Renal pelvis (tissue), 4 donors: ENCODE results near the gene KIAA1217. TPM values are rescaled to one million over a fixed set of nuclear protein-coding genes. Genes with fewer than 3 reads are reported as not detected.
A peak's percentile ranks its signal among the peaks of the same experiment; 100 is the strongest.

ENCODE experiments used
- DNase-seq: peaks from one replicate; pipeline ENCODE4 v3.0.0-alpha.2; 2013
- polyA plus RNA-seq, 3 donors: library from polyadenylated mRNA; unstranded; fragments of 120-200 nt; gene quantifications; one replicate each; pipeline ENCODE4 v1.2.1, GENCODE V29; 2013; ENCODE audit not compliant: insufficient read length in 3 of 3

Gene KIAA1217
- polyA plus RNA-seq, 3 donors: 83.5 to 102 (median 99.4) TPM

DNA sequence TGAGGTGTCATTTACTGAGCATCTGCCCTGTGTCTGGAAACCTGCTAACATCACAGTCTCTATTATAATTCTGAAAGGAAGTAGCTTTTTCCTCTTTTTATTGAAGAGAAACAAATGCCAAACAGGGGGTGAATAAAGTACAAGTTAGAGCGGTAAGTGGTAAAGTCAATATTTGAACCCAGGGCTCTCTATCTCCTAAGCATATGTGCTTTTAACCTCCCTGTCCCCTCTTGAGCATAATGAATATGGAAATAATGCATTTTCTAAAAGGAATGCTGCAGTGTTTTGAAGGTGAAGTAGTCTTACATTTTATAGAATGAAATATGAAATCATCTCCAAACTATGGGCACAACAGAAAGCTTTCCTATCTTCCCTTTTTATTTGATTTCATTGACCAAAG is 196.7 kb downstream of the KIAA1217 start:
- DNase-seq: no peak

DNA sequence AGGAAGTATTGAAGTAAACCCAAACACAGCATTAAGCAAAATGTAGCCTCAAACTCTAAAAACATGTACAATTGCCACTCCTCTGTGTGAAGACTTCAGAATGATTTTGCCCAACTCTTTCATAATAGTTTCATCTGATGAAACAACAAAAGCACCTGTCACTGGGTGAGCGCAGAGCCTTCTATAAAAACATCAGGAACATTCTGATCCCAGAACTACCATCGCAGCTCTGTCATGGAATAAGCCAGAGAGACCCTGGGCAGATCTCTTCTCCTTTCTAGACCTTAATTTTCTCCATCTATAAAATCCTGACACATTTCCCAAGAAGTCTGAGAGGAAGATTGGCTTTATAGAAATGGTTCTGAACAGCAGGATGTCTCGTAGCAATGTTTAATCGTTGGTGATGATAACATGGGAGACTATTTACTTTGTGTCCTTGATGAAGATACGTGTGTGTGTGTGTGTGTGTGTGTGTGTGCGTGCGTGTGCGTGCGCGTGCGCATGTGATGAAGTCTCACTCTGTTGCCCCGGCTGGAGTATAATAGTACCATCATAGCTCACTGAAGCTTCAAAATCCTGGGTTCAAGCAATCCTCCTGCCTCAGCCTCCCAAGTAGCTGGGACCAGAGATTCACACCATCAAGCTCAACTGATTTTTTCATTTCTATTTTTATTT is 198.0 kb downstream of the KIAA1217 start:
- DNase-seq: no peak

DNA sequence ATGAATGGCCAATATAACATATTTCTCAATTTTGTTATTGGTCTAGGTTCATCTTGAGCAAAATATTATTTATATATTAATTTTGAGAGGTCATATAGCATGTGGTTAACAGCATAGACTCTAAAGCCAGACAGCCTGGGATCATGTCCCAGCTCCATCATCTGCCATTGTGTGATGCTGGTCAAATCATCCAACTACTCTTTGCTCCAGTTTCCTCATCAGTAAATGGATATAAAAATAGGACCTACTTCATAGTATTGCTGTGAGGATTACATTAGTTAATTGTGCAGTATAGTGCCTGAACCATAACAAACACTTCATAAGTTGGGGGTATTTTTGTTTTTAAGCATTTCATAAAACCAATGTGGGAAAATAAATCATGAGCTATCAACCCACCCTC is 199.0 kb downstream of the KIAA1217 start:
- DNase-seq: no peak

DNA sequence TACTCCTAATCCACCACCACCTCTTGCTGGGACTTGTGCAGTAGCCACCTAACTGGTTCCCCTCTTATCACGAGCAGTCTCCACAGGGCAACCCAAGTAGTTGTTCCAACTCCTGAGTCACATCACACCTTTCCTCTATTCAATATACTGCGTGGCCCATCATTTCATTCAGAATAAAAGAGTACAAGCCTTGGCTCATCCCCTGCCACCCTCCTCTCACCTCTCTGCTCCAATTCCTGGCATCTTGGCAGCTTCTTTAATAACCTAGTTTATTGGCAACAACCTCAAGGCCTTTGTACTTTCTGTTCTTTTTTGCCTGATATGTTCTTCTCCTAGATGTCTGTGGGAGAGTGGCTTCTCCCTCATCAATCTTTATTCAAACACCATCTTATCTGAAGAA is 199.4 kb downstream of the KIAA1217 start:
- DNase-seq: no peak

DNA sequence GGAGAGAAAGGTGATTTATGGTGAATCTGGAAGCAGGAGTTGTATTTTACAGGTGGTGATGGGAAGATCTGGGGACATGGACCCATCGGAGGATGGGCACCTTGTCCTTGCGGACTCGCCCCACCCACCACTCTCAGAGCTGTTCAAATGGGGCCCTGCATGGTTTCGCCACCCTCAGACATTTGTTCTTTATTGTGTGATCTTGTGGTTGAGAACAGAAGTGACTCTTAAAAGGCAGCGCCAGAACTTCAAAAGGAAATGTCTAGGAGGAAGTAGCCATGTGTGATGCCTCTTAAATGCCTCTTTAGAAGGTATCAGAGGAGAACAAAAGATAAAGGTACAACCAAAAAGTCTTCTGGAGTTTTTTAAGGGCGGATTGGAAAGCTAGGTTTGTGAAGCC is 205.7 kb downstream of the KIAA1217 start:
- DNase-seq: no peak

DNA sequence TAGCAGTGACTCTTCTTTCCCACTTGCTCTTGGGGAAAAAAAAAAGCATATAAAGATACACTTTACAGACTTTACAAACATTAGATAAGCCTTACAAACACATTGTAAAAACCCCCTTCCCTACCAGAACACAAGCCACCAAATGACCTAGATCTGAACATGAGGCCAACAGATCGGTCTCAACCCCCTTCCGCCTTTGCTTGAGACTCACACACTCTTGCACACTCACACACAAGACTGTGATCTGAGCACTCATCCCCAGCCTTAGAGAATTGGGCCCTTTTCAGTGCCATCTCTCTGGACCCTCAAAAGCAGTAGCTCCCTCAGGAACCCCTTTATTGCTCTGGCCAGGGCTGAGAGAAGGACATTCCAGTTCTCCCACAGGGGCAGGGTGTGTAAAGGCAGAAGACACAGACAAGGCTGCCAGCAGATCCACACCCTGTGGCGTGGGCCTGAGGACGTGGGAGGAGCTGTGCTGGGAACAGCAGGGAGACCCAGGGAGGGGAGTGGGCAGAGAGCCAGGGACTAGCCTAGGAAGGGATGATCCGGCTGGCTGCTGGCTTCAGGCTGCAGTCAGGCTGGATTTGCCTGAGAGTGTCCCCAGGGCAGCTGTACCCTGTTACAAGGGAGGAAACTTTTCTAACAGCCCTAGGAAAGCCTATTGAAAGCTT is 206.7 kb downstream of the KIAA1217 start:
- peak; percentile 57 for DNase-seq

DNA sequence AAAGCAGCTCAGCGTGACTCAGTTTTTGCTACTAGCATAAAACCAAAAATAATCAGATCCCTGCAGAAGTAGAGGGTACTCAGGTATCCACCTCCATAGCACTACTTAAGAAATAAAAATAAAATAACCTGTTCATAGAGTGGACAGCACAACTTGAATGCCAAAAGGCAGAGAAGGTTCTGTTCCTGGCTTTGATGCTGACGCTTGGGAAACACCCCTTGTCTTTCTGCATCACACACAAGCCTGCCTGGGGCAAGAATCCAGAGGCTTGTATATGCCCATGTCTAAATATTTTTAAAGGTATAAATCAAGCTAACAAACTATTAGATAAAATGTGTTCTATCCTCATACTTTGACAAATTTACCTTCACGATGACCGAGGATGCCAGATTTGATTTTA is 207.3 kb downstream of the KIAA1217 start:
- DNase-seq: no peak

DNA sequence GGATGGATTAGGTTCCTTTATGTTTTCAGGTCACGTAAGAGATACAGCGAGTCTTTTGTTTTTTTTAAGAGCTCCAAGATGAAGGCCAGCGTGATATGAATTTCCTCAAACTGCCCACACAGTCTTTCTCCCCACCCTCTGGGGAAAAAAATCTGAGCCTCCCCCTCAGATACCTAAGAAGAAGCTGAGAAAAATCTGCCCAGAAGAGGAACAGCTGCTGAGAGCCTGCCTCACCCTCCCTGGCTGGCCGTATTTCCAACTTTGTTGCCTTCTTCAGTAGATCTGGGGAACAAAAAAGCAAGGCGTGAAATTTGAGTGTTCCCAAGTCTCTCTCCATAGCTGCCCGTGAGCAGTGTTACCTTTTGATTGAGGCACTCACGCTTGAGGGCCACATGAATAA is 208.1 kb downstream of the KIAA1217 start:
- no peak for DNase-seq

DNA sequence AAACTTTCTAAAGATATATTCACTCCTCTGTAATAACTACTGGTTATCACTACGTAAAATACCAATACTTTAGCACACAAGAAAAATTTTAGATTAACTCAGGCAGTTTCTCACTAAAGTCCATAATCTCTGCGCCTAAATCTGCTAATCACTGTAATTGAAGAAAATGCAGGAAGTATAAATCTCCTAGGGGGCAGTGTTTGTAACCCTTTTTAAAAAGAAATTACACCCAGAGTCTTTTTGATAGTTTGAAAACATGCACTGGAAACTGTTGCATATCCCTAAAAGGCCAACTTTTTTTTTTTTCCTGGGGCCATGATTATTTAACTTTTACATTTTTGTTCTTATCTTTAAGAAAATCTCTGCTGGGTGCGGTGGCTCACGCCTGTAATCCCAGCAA is 209.6 kb downstream of the KIAA1217 start:
- DNase-seq: no peak

DNA sequence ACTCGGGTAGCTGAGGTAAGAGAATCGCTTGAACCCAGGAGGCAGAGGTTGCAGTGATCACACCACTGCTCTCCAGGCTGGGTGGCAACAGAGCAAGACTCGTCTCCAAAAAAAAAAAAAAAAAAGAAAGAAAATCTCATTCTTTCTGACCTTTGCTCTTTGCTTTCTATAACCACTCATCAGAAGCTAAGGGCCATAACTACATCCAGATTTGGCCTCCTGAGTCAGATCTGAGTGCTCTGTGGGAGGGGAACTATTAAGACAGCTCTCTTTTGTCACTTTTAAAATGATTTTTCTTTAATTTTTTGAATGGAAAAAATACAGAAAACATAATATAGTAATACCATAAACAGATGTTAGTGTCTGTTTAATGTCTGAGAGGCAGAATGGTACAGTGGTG is 210.1 kb downstream of the KIAA1217 start:
- no peak for DNase-seq

DNA sequence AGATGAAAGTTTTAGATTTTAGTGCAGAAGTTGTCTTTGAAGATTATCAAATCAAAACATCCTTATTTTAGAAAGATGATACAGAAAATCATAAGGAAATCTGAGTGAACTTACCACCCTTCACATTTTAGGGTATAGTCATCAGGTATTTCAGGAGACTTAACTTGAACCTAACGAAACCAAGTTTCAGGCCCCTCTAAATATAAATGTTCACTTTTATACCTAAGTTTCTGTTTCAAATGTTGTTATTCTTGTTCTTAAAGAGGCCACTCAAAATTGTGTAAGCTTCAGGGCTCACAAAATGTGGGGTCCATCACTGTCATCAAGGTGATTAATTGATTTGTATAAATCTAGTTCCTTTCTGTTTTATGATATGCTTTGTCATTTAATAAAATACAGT is 216.2 kb downstream of the KIAA1217 start:
- DNase-seq: no peak

DNA sequence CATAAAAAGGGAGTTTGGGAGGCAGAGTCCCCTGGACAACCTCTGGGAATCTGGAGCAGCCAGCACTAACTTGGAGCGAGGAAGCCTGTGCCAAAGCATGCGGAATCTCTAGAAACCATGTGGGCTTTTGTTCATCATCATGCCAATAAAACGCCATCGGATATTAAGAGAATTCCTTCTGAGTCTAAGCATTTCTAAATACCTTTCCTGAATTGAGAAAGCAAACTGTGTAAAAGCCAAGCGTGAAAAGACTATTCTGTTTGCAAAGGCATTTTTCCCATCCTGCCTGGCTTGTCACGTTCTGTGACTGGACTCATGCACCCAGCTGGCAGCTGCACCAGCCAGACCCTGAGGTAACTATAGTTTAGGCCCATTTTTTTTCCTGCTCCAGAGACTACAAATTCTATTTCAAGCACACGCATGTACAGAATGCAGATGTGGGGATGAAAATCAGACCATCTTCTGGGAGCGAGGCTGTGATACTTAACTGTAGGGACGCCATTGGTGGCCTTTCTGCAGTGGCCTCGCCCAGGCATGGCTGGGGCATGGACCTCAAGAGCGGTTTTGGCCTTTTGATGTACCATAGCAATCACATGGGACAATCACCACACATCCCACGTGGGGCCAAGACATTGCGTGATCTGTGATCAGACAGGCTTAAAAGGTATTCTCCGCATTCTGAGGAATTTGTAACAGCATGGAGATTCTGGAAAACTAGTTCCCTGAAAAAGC is 218.9 kb downstream of the KIAA1217 start:
- no peak for DNase-seq

DNA sequence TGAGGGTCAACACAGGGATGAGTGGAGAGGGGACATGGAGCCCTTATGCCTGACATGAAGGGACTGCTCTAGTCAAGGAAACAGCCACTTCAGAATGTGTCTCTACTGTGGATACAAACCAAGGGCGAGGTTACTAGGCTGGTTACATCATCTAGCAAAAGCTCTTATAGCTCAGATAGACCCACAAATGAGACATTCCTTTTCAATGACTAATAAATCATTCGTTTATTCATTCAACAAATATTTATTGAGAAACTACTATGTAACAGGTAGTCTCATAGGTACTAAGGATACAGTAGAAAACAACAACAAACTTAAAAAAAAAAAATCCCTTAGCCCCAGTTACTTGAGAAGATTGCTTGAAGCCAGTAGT is 219.5 kb downstream of the KIAA1217 start:
- DNase-seq: no peak

DNA sequence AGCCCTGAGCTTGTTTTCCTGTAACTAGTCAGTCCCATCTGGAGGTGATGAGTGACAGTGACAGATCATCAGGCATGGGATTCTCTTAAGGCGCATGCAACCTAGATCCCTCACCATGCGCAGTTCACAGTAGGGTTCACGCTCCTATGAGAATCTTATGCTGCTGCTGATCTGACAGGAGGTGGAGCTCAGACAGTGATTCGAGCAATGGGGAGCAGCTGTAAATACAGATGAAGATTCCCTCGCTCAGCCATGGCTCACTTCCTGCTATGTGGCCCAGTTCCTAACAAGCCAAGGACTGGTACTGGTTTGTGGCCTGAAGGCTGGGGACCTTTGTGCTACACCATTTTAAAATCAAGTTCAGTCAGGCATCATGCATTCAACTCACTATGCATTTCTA is 221.7 kb downstream of the KIAA1217 start:
- no peak for DNase-seq

DNA sequence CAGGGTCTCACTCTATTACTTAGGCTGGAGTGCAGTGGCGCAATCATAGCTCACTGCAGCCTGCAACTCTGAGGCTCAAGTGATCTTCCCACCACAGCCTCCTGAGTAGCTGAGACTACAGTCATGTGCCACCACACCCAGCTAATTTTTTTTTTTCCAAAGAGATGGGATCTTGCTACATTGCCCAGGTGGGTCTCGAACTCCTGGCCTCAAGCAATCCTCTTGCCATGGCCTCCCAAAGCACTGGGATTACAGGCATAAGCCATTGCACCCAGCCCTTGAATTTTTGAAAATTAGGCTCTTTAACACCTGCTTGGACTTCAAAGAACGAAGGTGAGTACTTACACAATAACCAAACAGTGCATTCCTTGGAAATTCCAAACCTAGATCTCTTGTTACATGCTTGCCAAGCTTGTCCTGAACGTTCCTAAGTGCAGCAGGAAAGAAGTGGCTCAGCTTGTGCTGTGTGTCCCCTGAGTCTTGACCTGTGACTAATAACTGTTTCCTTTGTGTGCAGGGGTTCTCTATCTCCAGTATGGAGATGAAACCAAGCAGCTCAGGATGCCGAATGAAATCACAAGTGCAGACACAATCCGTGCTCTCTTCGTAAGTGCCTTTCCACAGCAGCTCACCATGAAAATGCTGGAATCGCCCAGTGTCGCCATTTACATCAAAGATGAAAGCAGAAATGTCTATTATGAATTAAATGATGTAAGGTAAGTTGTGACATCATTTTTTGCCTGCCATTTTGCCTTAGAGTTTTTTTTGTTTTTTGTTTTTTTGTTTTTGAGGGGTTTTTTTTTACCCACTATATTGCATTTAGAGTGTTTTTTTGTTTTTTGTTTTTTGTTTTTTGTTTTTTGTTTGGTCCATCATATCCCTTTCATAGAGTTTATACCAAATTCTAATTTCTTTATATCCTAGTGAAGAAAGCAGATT is 223.8 kb downstream of the KIAA1217 start:
- DNase-seq: no peak

DNA sequence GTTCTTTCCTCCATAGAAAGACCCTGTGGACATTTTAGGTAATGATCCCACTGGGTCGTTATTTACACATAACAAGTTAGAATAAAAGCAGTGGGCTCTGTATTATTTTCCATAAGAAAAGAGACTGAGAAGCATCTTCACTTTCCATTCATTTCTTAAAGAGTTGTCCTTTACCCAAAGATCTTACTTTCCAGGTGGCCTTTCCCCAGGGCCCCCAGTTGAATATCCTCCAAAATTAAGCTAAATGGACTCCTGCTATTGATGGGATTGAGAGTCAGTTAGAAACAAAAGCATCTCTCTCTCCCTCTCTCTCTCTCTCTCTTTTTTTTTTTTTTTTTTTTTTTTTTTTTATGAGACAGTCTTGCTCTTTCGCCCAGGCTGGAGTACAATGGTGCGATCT is 224.8 kb downstream of the KIAA1217 start:
- DNase-seq: no peak

DNA sequence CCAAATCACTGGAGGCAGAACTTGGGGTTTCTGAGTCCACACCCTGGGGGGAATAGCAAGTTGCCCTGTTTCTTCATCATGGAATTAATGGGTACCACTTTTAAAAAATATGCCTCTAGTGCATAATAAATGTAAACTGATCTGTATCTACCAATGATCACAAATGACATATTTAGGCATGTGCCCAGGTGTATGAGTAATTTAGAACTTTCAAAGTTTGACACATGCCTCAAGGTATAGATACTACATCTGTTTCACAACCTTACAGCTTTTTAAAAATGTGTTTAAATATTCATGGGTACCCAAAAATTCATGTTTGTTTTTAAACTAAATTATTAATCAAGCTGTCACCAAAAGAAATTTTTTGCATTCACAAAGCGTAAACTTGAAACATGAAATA is 226.0 kb downstream of the KIAA1217 start:
- DNase-seq: no peak

DNA sequence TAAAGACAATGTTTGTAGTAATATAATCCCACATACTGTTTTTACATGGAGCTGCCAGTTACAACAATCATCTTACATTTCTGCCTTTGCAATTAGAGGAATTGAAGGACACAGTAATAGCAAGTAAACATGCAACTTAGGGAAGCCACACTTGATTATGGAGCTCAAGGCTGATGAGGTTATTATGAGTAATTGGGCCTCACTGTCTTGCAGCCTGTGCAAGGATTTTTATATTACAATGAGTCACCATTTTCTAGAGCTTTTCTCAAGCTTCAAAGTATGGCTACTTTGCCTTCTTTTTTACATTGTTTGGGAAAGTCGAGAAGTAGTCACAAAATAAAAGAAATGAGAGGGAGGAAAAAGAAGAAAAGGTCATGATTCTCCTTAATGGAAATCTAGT is 226.4 kb downstream of the KIAA1217 start:
- no peak for DNase-seq

DNA sequence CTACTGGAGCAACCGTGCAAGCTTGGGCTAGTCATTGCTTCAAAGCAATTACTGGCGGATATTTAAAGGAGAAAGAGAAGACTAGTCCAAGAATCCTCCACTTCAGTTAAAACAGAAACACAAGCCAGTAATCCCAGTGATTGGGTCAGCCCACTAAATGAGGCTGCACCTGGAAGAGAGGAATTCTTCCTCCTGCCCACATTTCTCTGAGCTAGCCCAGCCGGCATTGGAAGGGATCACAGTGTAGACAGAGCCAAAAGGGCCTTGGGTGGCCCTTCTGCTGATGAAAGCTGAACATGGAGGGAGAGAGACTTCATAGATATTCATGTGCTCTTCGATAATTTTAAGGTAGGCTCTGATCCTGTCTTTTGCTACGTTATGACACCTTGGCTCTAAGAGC is 228.4 kb downstream of the KIAA1217 start:
- DNase-seq: no peak

DNA sequence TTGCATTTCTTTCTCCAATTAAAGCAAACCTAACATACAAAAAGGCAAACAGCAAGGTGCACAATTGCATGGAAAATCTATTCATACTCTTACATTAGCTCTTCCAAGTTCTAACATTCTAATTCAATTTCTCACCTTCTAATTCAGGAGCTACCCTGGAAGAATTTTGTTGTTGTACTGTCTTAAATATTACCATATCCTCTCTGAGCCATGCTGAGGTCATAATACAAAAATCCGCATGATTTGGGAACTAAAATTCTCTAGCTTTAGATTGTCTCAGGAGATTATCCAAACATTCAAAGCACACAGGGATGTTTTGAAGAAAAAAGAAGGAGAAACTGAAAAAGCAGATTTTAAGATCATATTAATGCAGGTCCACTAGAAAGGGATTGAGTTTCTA is 229.9 kb downstream of the KIAA1217 start:
- no peak for DNase-seq

DNA sequence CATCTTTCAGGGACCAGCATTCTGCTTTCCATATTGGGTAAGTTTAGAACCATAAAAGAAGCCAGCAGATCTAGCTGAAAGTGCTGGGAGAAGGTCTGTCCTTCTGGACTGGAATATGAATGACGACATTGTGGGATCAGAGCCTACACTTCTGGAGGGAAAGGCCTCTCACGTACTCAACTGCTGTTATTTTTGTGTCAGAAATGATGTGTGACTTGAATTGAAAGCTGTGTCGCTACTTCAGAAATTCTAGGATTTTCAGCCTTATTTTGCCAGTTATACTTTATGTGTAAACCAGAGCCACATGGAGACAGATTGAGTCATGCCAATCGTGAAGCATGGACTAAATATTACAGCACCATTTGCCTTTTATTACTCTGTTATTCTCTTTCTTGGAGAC is 231.0 kb downstream of the KIAA1217 start:
- DNase-seq: no peak
